ENCODE results near the gene DENND6A.
"Not testable (repeated sequence)": the region's sequence is repeated elsewhere in the genome, so short reads cannot be mapped to it uniquely, and the experiment has no call there.

DENND6A gene

GRCh38 chr3:57634259-57634658, 58.6 kb downstream of the DENND6A start:
- not testable (repeated sequence) for DNase-seq (ENCODE audit: low read depth)

- no peak for DNase-seq (ENCODE audit: low read depth)
Measured at GRCh38 chr3:57627976-57628375, 64.9 kb downstream of the DENND6A start.

- DNase-seq (ENCODE audit: low read depth), result no peak
Measured at GRCh38 chr3:57624801-57625200, 68.1 kb downstream of the DENND6A start.

- no peak for DNase-seq (ENCODE audit: low read depth)
Measured at GRCh38 chr3:57622362-57622761, 70.5 kb downstream of the DENND6A start.

GRCh38 chr3:57617739-57618138, 75.1 kb downstream of the DENND6A start:
- DNase-seq (ENCODE audit: low read depth), result no peak

- no peak for DNase-seq (ENCODE audit: low read depth)
Measured at GRCh38 chr3:57616233-57616632, 76.6 kb downstream of the DENND6A start.

- DNase-seq (ENCODE audit: low read depth), result not testable (repeated sequence)
Measured at GRCh38 chr3:57611870-57612269, 81.0 kb downstream of the DENND6A start.

GRCh38 chr3:57605683-57606082, 87.2 kb downstream of the DENND6A start:
- no peak for DNase-seq (ENCODE audit: low read depth)

GRCh38 chr3:57604971-57605370, 87.9 kb downstream of the DENND6A start:
- no peak for DNase-seq (ENCODE audit: low read depth)

GRCh38 chr3:57600195-57600594, 92.7 kb downstream of the DENND6A start:
- no peak for DNase-seq (ENCODE audit: low read depth)

GRCh38 chr3:57598765-57599360, 94.0 kb downstream of the DENND6A start:
- DNase-seq (ENCODE audit: low read depth), result peak; percentile 30

GRCh38 chr3:57597127-57597923, 95.6 kb downstream of the DENND6A start, which contains the start of gene ARF4:
ARF4 (minus strand) TSS chr3:57597344; CDS start chr3:57597140, 204 bp downstream.
- DNase-seq (ENCODE audit: low read depth), result peak; percentile 98

GRCh38 chr3:57596495-57597126, 96.3 kb downstream of the DENND6A start:
- DNase-seq (ENCODE audit: low read depth), result peak; percentile 69

- DNase-seq (ENCODE audit: low read depth), result no peak
Measured at GRCh38 chr3:57594576-57594975, 98.3 kb downstream of the DENND6A start.

- DNase-seq (ENCODE audit: low read depth), result no peak
Measured at GRCh38 chr3:57594144-57594543, 98.7 kb downstream of the DENND6A start.

GRCh38 chr3:57592306-57592705, 100.6 kb downstream of the DENND6A start:
- DNase-seq (ENCODE audit: low read depth), result no peak

GRCh38 chr3:57587905-57588304, 105.0 kb downstream of the DENND6A start:
- DNase-seq (ENCODE audit: low read depth), result no peak

- no peak for DNase-seq (ENCODE audit: low read depth)
Measured at GRCh38 chr3:57586778-57587177, 106.1 kb downstream of the DENND6A start.

- DNase-seq (ENCODE audit: low read depth), result no peak
Measured at GRCh38 chr3:57583544-57583943, 109.3 kb downstream of the DENND6A start.

- DNase-seq (ENCODE audit: low read depth), result no peak
Measured at GRCh38 chr3:57582474-57583168, 110.3 kb downstream of the DENND6A start.

GRCh38 chr3:57577801-57578200, 115.1 kb downstream of the DENND6A start:
- no peak for DNase-seq (ENCODE audit: low read depth)

- DNase-seq (ENCODE audit: low read depth), result no peak
Measured at GRCh38 chr3:57575966-57576626, 116.8 kb downstream of the DENND6A start.
